ENCODE data around the gene YAE1.
A peak's percentile ranks its signal among the peaks of the same experiment; 100 is the strongest.

Gene YAE1

GRCh38 chr7:39554583-39555165 is 11.5 kb upstream of the YAE1 start:
- Histone ChIP-seq H3K4me1 (ENCODE audit: control insufficient read depth, insufficient read depth, low read length) (no peaks in the 10 kb centered on the region), H3K4me3 (ENCODE audit: low read depth, low read length) (no peak overlapping the region)

GRCh38 chr7:39557222-39557621 is 9.0 kb upstream of the YAE1 start:
- Histone ChIP-seq H3K4me1 (ENCODE audit: control insufficient read depth, insufficient read depth, low read length) (peaks cover 8% of the 10 kb centered on the region; the same call in 1 of the 2 replicates), H3K27ac (ENCODE audit: low read depth, low read length) (no peak overlapping the region), H3K27me3 (ENCODE audit: control insufficient read depth, insufficient read depth, low read length) (no peaks in the 10 kb centered on the region), H3K9me3 (ENCODE audit: control insufficient read depth, insufficient read depth, low read depth, low read length) (no peaks in the 10 kb centered on the region), H3K4me3 (ENCODE audit: low read depth, low read length) (no peak overlapping the region), H3K9ac (ENCODE audit: low read length) (no peak overlapping the region), H3K36me3 (ENCODE audit: control insufficient read depth, insufficient read depth, low read length) (no peaks in the 10 kb centered on the region)

More at GRCh38 chr7:39554583-39555165, 11.5 kb upstream of the YAE1 start:
- no peaks in the 10 kb centered on the region for H3K36me3 ChIP-seq (ENCODE audit: control insufficient read depth, insufficient read depth, low read length)
- no peak overlapping the region for H3K9ac ChIP-seq (ENCODE audit: low read length)
- H3K27ac ChIP-seq (ENCODE audit: low read depth, low read length) = no peak overlapping the region
- H3K9me3 ChIP-seq (ENCODE audit: control insufficient read depth, insufficient read depth, low read depth, low read length) = no peaks in the 10 kb centered on the region
- H3K27me3 ChIP-seq (ENCODE audit: control insufficient read depth, insufficient read depth, low read length) = no peaks in the 10 kb centered on the region

- H3K4me3 ChIP-seq (ENCODE audit: low read depth, low read length) = no peak overlapping the region
- no peak overlapping the region for H3K27ac ChIP-seq (ENCODE audit: low read depth, low read length)
- H3K27me3 ChIP-seq (ENCODE audit: control insufficient read depth, insufficient read depth, low read length) = no peaks in the 10 kb centered on the region
- no peaks in the 10 kb centered on the region for H3K9me3 ChIP-seq (ENCODE audit: control insufficient read depth, insufficient read depth, low read depth, low read length)
- no peak overlapping the region for H3K9ac ChIP-seq (ENCODE audit: low read length)
- H3K4me1 ChIP-seq (ENCODE audit: control insufficient read depth, insufficient read depth, low read length) = peaks cover 8% of the 10 kb centered on the region; the same call in 1 of the 2 replicates
- no peaks in the 10 kb centered on the region for H3K36me3 ChIP-seq (ENCODE audit: control insufficient read depth, insufficient read depth, low read length)
Measured at GRCh38 chr7:39557911-39558310, 8.3 kb upstream of the YAE1 start.

GRCh38 chr7:39560408-39560807 is 5.8 kb upstream of the YAE1 start:
- no peak overlapping the region for H3K9ac ChIP-seq (ENCODE audit: low read length)
- no peaks in the 10 kb centered on the region for H3K27me3 ChIP-seq (ENCODE audit: control insufficient read depth, insufficient read depth, low read length)
- H3K4me1 ChIP-seq (ENCODE audit: control insufficient read depth, insufficient read depth, low read length) = peaks cover 8% of the 10 kb centered on the region
- H3K27ac ChIP-seq (ENCODE audit: low read depth, low read length) = no peak overlapping the region
- H3K4me3 ChIP-seq (ENCODE audit: low read depth, low read length) = no peak overlapping the region
- H3K9me3 ChIP-seq (ENCODE audit: control insufficient read depth, insufficient read depth, low read depth, low read length) = no peaks in the 10 kb centered on the region
- no peaks in the 10 kb centered on the region for H3K36me3 ChIP-seq (ENCODE audit: control insufficient read depth, insufficient read depth, low read length)

GRCh38 chr7:39560997-39561396 is 5.2 kb upstream of the YAE1 start:
- no peaks in the 10 kb centered on the region for H3K9me3 ChIP-seq (ENCODE audit: control insufficient read depth, insufficient read depth, low read depth, low read length)
- no peaks in the 10 kb centered on the region for H3K36me3 ChIP-seq (ENCODE audit: control insufficient read depth, insufficient read depth, low read length)
- no peak overlapping the region for H3K27ac ChIP-seq (ENCODE audit: low read depth, low read length)
- H3K27me3 ChIP-seq (ENCODE audit: control insufficient read depth, insufficient read depth, low read length) = no peaks in the 10 kb centered on the region
- peaks cover 8% of the 10 kb centered on the region for H3K4me1 ChIP-seq (ENCODE audit: control insufficient read depth, insufficient read depth, low read length)
- H3K9ac ChIP-seq (ENCODE audit: low read length) = no peak overlapping the region
- no peak overlapping the region for H3K4me3 ChIP-seq (ENCODE audit: low read depth, low read length)

GRCh38 chr7:39565538-39565937 is 666 bp upstream of the YAE1 start:
- peaks cover 13% of the 10 kb centered on the region for H3K4me1 ChIP-seq (ENCODE audit: control insufficient read depth, insufficient read depth, low read length)
- peaks cover 8% of the 10 kb centered on the region for H3K36me3 ChIP-seq (ENCODE audit: control insufficient read depth, insufficient read depth, low read length)
- H3K27me3 ChIP-seq (ENCODE audit: control insufficient read depth, insufficient read depth, low read length) = no peaks in the 10 kb centered on the region
- no peaks in the 10 kb centered on the region for H3K9me3 ChIP-seq (ENCODE audit: control insufficient read depth, insufficient read depth, low read depth, low read length)
- peak overlapping the region; percentile 94 for H3K4me3 ChIP-seq (ENCODE audit: low read depth, low read length)
- peak overlapping the region; percentile 74 for H3K27ac ChIP-seq (ENCODE audit: low read depth, low read length)
- H3K9ac ChIP-seq (ENCODE audit: low read length) = peak overlapping the region; percentile 96

GRCh38 chr7:39567294-39567693 is 1.1 kb downstream of the YAE1 start:
- H3K4me3 ChIP-seq (ENCODE audit: low read depth, low read length) = peak overlapping the region; percentile 94
- no peaks in the 10 kb centered on the region for H3K27me3 ChIP-seq (ENCODE audit: control insufficient read depth, insufficient read depth, low read length)
- H3K9me3 ChIP-seq (ENCODE audit: control insufficient read depth, insufficient read depth, low read depth, low read length) = no peaks in the 10 kb centered on the region
- no peak overlapping the region for H3K27ac ChIP-seq (ENCODE audit: low read depth, low read length)
- H3K36me3 ChIP-seq (ENCODE audit: control insufficient read depth, insufficient read depth, low read length) = peaks cover 23% of the 10 kb centered on the region
- H3K9ac ChIP-seq (ENCODE audit: low read length) = peak overlapping the region; percentile 96
- peaks cover 5% of the 10 kb centered on the region for H3K4me1 ChIP-seq (ENCODE audit: control insufficient read depth, insufficient read depth, low read length)

GRCh38 chr7:39574673-39575349 is 8.6 kb downstream of the YAE1 start:
- H3K36me3 ChIP-seq (ENCODE audit: control insufficient read depth, insufficient read depth, low read length) = peaks cover 38% of the 10 kb centered on the region
- H3K4me1 ChIP-seq (ENCODE audit: control insufficient read depth, insufficient read depth, low read length) = no peaks in the 10 kb centered on the region
- H3K9me3 ChIP-seq (ENCODE audit: control insufficient read depth, insufficient read depth, low read depth, low read length) = peaks cover 15% of the 10 kb centered on the region
- no peak overlapping the region for H3K4me3 ChIP-seq (ENCODE audit: low read depth, low read length)
- no peaks in the 10 kb centered on the region for H3K27me3 ChIP-seq (ENCODE audit: control insufficient read depth, insufficient read depth, low read length)
- H3K27ac ChIP-seq (ENCODE audit: low read depth, low read length) = no peak overlapping the region
- no peak overlapping the region for H3K9ac ChIP-seq (ENCODE audit: low read length)

- no peaks in the 10 kb centered on the region for H3K27me3 ChIP-seq (ENCODE audit: control insufficient read depth, insufficient read depth, low read length)
- H3K27ac ChIP-seq (ENCODE audit: low read depth, low read length) = no peak overlapping the region
- no peak overlapping the region for H3K9ac ChIP-seq (ENCODE audit: low read length)
- H3K9me3 ChIP-seq (ENCODE audit: control insufficient read depth, insufficient read depth, low read depth, low read length) = peaks cover 15% of the 10 kb centered on the region
- peaks cover 2% of the 10 kb centered on the region; the same call in 1 of the 2 replicates for H3K4me1 ChIP-seq (ENCODE audit: control insufficient read depth, insufficient read depth, low read length)
- H3K4me3 ChIP-seq (ENCODE audit: low read depth, low read length) = no peak overlapping the region
- peaks cover 18% of the 10 kb centered on the region for H3K36me3 ChIP-seq (ENCODE audit: control insufficient read depth, insufficient read depth, low read length)
Measured at GRCh38 chr7:39577229-39577874, 11.1 kb downstream of the YAE1 start.

- H3K4me3 ChIP-seq (ENCODE audit: low read depth, low read length) = no peak overlapping the region
- peaks cover 10% of the 10 kb centered on the region for H3K4me1 ChIP-seq (ENCODE audit: control insufficient read depth, insufficient read depth, low read length)
- H3K9ac ChIP-seq (ENCODE audit: low read length) = no peak overlapping the region
- no peaks in the 10 kb centered on the region for H3K36me3 ChIP-seq (ENCODE audit: control insufficient read depth, insufficient read depth, low read length)
- no peak overlapping the region for H3K27ac ChIP-seq (ENCODE audit: low read depth, low read length)
- H3K9me3 ChIP-seq (ENCODE audit: control insufficient read depth, insufficient read depth, low read depth, low read length) = peaks cover 15% of the 10 kb centered on the region
- H3K27me3 ChIP-seq (ENCODE audit: control insufficient read depth, insufficient read depth, low read length) = no peaks in the 10 kb centered on the region
Measured at GRCh38 chr7:39580149-39580874, 14.1 kb downstream of the YAE1 start.

GRCh38 chr7:39582536-39582935 is 16.3 kb downstream of the YAE1 start:
- Histone ChIP-seq H3K4me1 (ENCODE audit: control insufficient read depth, insufficient read depth, low read length) (peaks cover 10% of the 10 kb centered on the region), H3K9me3 (ENCODE audit: control insufficient read depth, insufficient read depth, low read depth, low read length) (peaks cover 2% of the 10 kb centered on the region; the same call in 1 of the 2 replicates), H3K27ac (ENCODE audit: low read depth, low read length) (no peak overlapping the region), H3K36me3 (ENCODE audit: control insufficient read depth, insufficient read depth, low read length) (no peaks in the 10 kb centered on the region), H3K4me3 (ENCODE audit: low read depth, low read length) (no peak overlapping the region), H3K27me3 (ENCODE audit: control insufficient read depth, insufficient read depth, low read length) (no peaks in the 10 kb centered on the region), H3K9ac (ENCODE audit: low read length) (no peak overlapping the region)

Data from HUES6 (cell line).